ENCODE measurements around the gene GOT1.

GOT1 gene

GRCh38 chr10:99430451-99431189 lies at the start of gene GOT1:
TSS of gene GOT1 (minus strand) at chr10:99430624. CDS start at chr10:99430565, 59 bp downstream.
- DNase-seq, result peak; percentile 99

- DNase-seq, result no peak
Measured at GRCh38 chr10:99470327-99470726, 39.9 kb upstream of the GOT1 start.

GRCh38 chr10:99467236-99467999 lies 37.0 kb upstream of the GOT1 start:
- no peak for DNase-seq

GRCh38 chr10:99466632-99467223 lies 36.3 kb upstream of the GOT1 start:
- no peak for DNase-seq

GRCh38 chr10:99461230-99461629 lies 30.8 kb upstream of the GOT1 start:
- peak; percentile 30 for DNase-seq

GRCh38 chr10:99460070-99460469 lies 29.6 kb upstream of the GOT1 start:
- DNase-seq, result no peak

- DNase-seq, result no peak
Measured at GRCh38 chr10:99459217-99459616, 28.8 kb upstream of the GOT1 start.

GRCh38 chr10:99457813-99458212 lies 27.4 kb upstream of the GOT1 start:
- DNase-seq, result peak; percentile 51

- DNase-seq, result no peak
Measured at GRCh38 chr10:99456931-99457288, 26.5 kb upstream of the GOT1 start.

- DNase-seq, result no peak
Measured at GRCh38 chr10:99456207-99456930, 25.9 kb upstream of the GOT1 start.

- DNase-seq, result no peak
Measured at GRCh38 chr10:99451981-99452380, 21.6 kb upstream of the GOT1 start.

- no peak for DNase-seq
Measured at GRCh38 chr10:99451499-99451788, 21.0 kb upstream of the GOT1 start.

GRCh38 chr10:99450624-99451498 lies 20.4 kb upstream of the GOT1 start:
- no peak for DNase-seq

GRCh38 chr10:99450156-99450555 lies 19.7 kb upstream of the GOT1 start:
- no peak for DNase-seq

GRCh38 chr10:99449023-99449422 lies 18.6 kb upstream of the GOT1 start:
- DNase-seq, result no peak

GRCh38 chr10:99444383-99445045 lies 14.1 kb upstream of the GOT1 start:
- no peak for DNase-seq

- no peak for DNase-seq
Measured at GRCh38 chr10:99443500-99443899, 13.1 kb upstream of the GOT1 start.

- DNase-seq, result no peak
Measured at GRCh38 chr10:99442394-99442793, 12.0 kb upstream of the GOT1 start.

GRCh38 chr10:99438890-99439289 lies 8.5 kb upstream of the GOT1 start:
- DNase-seq, result no peak

- peak; percentile 41 for DNase-seq
Measured at GRCh38 chr10:99435986-99436638, 5.7 kb upstream of the GOT1 start.

GRCh38 chr10:99433378-99434020 lies 3.1 kb upstream of the GOT1 start:
- no peak for DNase-seq

All from fibroblast of skin of right quadriceps (primary cell).